Astrocyte (in vitro differentiated cells and primary cell): ENCODE results near the gene RGS9.

ENCODE experiments used
- CTCF ChIP-seq: IDR thresholded peaks from 2 replicates; pipeline ENCODE4 v1.5.1; 2011; ENCODE audit warnings: low read depth, mild to moderate bottlenecking, inconsistent platforms, low read length, moderate library complexity; ENCODE audit not compliant: insufficient read depth
- EZH2 ChIP-seq: IDR thresholded peaks from 2 replicates; pipeline ENCODE4 v1.6.1; 2012; ENCODE audit warnings: mild to moderate bottlenecking, low read length, inconsistent platforms; ENCODE audit not compliant: insufficient read depth

DNA sequence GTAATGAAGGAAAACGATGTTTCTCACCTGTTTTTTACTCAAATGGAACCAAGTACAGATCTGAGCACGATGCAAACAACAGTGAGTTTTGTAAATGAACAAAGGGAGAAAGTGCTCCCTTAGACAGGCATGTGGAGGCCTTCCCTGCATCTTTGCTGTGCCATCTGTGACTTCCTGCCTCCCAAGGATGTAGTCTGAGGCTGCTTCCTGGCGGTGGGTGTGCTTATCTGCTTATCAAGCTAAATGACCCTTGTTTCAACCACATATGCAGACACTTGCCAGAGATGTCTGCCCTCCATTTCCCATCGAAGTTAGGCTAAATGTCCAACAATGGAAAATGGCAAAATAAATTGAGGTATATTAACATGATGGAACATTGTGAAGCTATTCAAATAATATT, 34.6 kb downstream of the RGS9 start:
- TF ChIP-seq CTCF: no peak
- TF ChIP-seq EZH2: no peak
